Prostate gland (tissue), 2 donors: ENCODE results near the gene PHF3. TPM values are rescaled to one million over a fixed set of nuclear protein-coding genes. Genes with fewer than 3 reads are reported as not detected.

Experiments
- DNase-seq: peaks from one replicate; pipeline ENCODE4 v3.0.0-alpha.2; 2019; ENCODE audit warnings: low spot score
- H3K27ac ChIP-seq, 2 donors: fragments of 200-600 bp; sonication (generic); 2 replicates each; pipeline ENCODE4 v1.5.1; 2017 to 2019
- H3K27me3 ChIP-seq: fragments of 200-600 bp; sonication (generic); replicated peaks from 2 replicates; pipeline ENCODE4 v1.5.1; 2019; ENCODE audit not compliant: insufficient read depth
- H3K36me3 ChIP-seq, 2 donors: fragments of 200-600 bp; sonication (generic); 1 replicate in 1 of 2; 2 replicates in 1 of 2; pipeline versions ENCODE4 v1.5.1 to v1.8.1; 2017 to 2019
- H3K4me1 ChIP-seq: fragments of 200-600 bp; sonication (generic); replicated peaks from 2 replicates; pipeline ENCODE4 v1.5.1; 2019
- H3K4me3 ChIP-seq, 2 donors: fragments of 200-600 bp; sonication (generic); 2 replicates each; pipeline ENCODE4 v1.5.1; 2017 to 2019
- H3K9me3 ChIP-seq: fragments of 200-600 bp; sonication (generic); 2 replicates; pipeline ENCODE4 v1.5.1; 2017
- POLR2A ChIP-seq: fragments of 450-650 bp; IDR thresholded peaks from one replicate; pipeline ENCODE4 v1.6.1; 2016; ENCODE audit warnings: antibody characterized with exemption, mild to moderate bottlenecking
- POLR2AphosphoS5 ChIP-seq: sonication (generic); formaldehyde crosslinking; IDR thresholded peaks from one replicate; pipeline ENCODE4 v1.6.1; 2017; ENCODE audit warnings: antibody characterized with exemption
- WGBS: methylation state at CpG from one replicate; pipeline ENCODE4 v1.1.5; 2018; 5-methylcytosine and 5-hydroxymethylcytosine counted together
- intact Hi-C: fragments of 100-400 bp; cut with DNase I; formaldehyde crosslinking; loops from one replicate; pipeline ENCODE4 v1.14.2; 2022
- total RNA-seq, 2 donors: library from RNA; depleted of rRNA; stranded (reverse); fragments of >200 nt; gene quantifications; one replicate each; pipeline ENCODE4 v1.1.0, GENCODE V29; 2016
- TF ChIP-seq, protein P1 (sequence below), 4 experiments: fragments of 200-600 bp in 2 of 4; fragments of 450-650 bp in 2 of 4; sonication (generic) in 2 of 4; IDR thresholded peaks; 1 replicate in 3 of 4; 2 replicates in 1 of 4; pipeline ENCODE4 v1.5.1; 2016 to 2019; ENCODE audit warnings: antibody characterized with exemption in 4 of 4, mild to moderate bottlenecking in 2 of 4, moderate library complexity in 2 of 4

Gene PHF3
- 10 to 100 TPM; 47.6 to 63.9 TPM for total RNA-seq

DNA sequence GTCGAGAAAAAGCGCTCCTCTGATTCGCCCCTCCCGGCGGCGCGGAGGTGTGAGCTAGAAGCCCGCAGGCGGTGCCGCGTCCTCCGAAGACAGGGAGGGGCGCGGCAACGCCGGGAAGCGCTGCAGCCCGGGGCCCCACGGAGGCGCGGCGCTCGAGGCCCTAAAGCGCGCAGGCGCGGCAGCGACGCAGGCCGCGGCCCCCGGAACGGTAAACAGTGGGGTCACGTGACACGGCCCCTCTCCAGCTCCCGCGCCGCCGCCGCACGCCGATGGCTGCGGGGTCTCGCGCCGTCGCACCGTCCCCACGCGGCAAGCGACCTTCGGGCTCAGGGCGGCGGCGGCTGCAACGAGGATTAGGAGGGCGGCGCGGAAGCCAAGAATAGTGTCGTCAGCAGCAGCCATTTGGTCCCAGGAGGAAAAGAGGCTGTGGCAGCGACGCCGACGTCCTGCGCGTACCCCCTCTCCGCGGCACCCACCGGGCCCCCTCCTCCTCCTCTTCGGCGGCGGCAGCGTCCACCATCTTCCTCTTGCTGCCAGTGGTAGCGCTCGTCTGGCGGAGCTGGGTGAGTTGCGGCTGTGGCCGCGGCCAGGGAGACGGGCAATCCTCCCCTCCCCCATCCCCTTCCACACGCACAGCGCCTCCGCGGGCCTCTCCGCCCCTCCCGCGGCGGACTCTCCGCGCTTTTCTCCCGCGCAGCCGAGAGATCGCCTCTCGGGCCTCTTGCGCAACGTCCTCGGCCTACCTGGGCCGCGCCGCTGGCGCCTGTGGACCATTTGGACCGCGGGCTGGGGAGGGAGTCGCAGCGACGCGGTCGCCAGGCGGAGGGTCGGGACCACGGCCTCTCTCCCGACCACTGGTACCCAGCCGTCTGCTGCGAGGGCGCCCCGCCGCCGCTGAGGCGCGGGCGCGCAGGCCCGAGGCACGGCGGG is at the start of gene PHF3:
Gene PHF3 (plus strand): TSS at position 215 of the 930 bp plus-strand sequence. CDS start 10,750 bp downstream, outside the sequence.
- WGBS = under 1% methylated on average over 102 of the region's 126 CpGs
- peak within 1 kb of the TSS; percentile 98 to 99 for H3K27ac ChIP-seq
- peaks cover 6% of the 10 kb centered on the region for H3K4me1 ChIP-seq
- H3K9me3 ChIP-seq = no peaks in the 10 kb centered on the region
- no peaks in the 10 kb centered on the region for H3K27me3 ChIP-seq
- peak; percentile 89 for DNase-seq
- intact Hi-C loops = loop anchor here (5.0 kb wide), 1 partner anchor 64 kb away; the partner anchor contains the start of genes LOC128125822 and PTP4A1
- H3K36me3 ChIP-seq = no peaks in the 10 kb centered on the region
- peak; percentile 27 for TF ChIP-seq POLR2AphosphoS5
- peak; percentile 61 for TF ChIP-seq POLR2A
- TF ChIP-seq, protein P1, sequence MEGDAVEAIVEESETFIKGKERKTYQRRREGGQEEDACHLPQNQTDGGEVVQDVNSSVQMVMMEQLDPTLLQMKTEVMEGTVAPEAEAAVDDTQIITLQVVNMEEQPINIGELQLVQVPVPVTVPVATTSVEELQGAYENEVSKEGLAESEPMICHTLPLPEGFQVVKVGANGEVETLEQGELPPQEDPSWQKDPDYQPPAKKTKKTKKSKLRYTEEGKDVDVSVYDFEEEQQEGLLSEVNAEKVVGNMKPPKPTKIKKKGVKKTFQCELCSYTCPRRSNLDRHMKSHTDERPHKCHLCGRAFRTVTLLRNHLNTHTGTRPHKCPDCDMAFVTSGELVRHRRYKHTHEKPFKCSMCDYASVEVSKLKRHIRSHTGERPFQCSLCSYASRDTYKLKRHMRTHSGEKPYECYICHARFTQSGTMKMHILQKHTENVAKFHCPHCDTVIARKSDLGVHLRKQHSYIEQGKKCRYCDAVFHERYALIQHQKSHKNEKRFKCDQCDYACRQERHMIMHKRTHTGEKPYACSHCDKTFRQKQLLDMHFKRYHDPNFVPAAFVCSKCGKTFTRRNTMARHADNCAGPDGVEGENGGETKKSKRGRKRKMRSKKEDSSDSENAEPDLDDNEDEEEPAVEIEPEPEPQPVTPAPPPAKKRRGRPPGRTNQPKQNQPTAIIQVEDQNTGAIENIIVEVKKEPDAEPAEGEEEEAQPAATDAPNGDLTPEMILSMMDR (IDR thresholded peaks at IDR 0.05) = peak in 2 of 4 experiments; percentile 34 to 37
- peak within 1 kb of the TSS; percentile 85 to 91 for H3K4me3 ChIP-seq

GRCh38 chr6:63589952-63590411 is 45.6 kb upstream of the PHF3 start:
- no peak for TF ChIP-seq POLR2AphosphoS5
- no peak for TF ChIP-seq POLR2A
- TF ChIP-seq, protein P1 (IDR thresholded peaks at IDR 0.05) = no peak
- Histone ChIP-seq H3K27me3 (no peaks in the 10 kb centered on the region), H3K9me3 (no peaks in the 10 kb centered on the region), H3K4me1 (no peaks in the 10 kb centered on the region), H3K36me3 (no peaks in the 10 kb centered on the region), H3K27ac (no peak overlapping the region), H3K4me3 (no peak overlapping the region)
- intact Hi-C loops = loop anchor here (10.0 kb wide), 1 partner anchor 235 kb away; no protein-coding TSS in a partner anchor
- DNase-seq = no peak
- 76% methylated on average over 2 of the region's 2 CpGs for WGBS

- no peak for DNase-seq
- Histone ChIP-seq H3K27ac (no peak overlapping the region), H3K4me3 (no peak overlapping the region), H3K4me1 (no peaks in the 10 kb centered on the region), H3K36me3 (no peaks in the 10 kb centered on the region), H3K27me3 (no peaks in the 10 kb centered on the region), H3K9me3 (no peaks in the 10 kb centered on the region)
- intact Hi-C loops = loop anchor here (10.0 kb wide), 1 partner anchor 238 kb away; no protein-coding TSS in a partner anchor
- TF ChIP-seq POLR2AphosphoS5 = no peak
- TF ChIP-seq, protein P1 (IDR thresholded peaks at IDR 0.05) = no peak
- TF ChIP-seq POLR2A = no peak
- 92% methylated on average over 7 of the region's 7 CpGs for WGBS
Measured at GRCh38 chr6:63592886-63593285, 42.7 kb upstream of the PHF3 start.

DNA sequence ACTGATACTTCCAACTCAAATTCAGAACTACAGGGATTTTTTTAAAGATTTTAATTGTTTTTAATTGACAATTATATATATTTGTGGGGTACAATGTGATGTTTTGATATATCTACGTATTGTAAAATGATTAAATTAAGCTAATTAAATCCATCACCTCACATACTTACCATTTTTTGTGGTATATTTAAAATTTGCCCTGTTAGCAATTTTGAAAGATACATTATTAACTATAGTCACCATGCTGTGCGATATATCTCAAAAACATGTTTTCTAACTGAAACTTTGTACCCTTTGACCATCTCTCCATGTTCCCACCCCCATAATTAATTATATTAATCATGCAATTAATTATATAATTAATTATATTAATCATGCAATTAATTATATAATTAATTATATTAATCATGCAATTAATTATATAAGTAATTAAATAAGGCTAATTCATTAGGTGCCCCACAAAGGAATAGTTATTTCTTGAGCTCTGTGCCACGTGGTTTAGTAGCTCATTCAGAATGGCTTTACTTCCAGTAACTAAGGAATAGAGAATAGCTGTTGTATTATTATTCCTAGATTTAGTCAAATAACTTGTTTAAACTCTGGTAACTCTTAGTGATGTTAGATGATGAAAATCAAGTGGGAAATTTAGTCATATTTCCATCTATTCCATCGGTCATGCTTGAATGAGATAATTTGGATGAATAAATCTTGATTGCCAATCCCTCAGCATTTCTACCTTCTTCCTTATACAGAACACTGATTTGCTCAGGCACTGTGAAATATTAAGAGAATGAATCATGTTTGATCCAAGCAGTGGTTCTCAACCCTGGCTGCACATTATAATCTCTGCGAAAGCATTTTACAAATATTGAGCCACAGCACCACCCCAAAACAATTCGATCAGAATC is 38.2 kb upstream of the PHF3 start:
- H3K36me3 ChIP-seq = no peaks in the 10 kb centered on the region
- TF ChIP-seq POLR2AphosphoS5 (no peak), POLR2A (no peak)
- TF ChIP-seq, protein P1 (IDR thresholded peaks at IDR 0.05) = no peak
- no peak overlapping the region for H3K27ac ChIP-seq
- H3K4me1 ChIP-seq = no peaks in the 10 kb centered on the region
- no peaks in the 10 kb centered on the region for H3K27me3 ChIP-seq
- DNase-seq = no peak
- peak overlapping the region in 1 of 2 donors; percentile 29 for H3K4me3 ChIP-seq
- H3K9me3 ChIP-seq = no peaks in the 10 kb centered on the region
- 53% methylated on average over 6 of the region's 6 CpGs for WGBS
- intact Hi-C loops = loop anchor here (2.0 to 10.0 kb wide), 2 partner anchors 167 to 243 kb away; no protein-coding TSS in a partner anchor
